ENCODE measurements around the gene SMIM1.

SMIM1 gene

GRCh38 chr1:3734602-3735001, 37.9 kb upstream of the SMIM1 start:
- H3K27me3 ChIP-seq (ENCODE audit: insufficient read depth, low read length, poor library complexity, severe bottlenecking), result no peaks in the 10 kb centered on the region

GRCh38 chr1:3735027-3735681, 37.4 kb upstream of the SMIM1 start:
- Histone ChIP-seq H3K9me2 (replicated peaks; ENCODE audit: low read depth, low read length) (no peaks in the 10 kb centered on the region), H3K27me3 (ENCODE audit: insufficient read depth, low read length, poor library complexity, severe bottlenecking) (no peaks in the 10 kb centered on the region), H3K9me3 (ENCODE audit: insufficient read depth, low read depth, low read length) (no peaks in the 10 kb centered on the region), H3K9ac (ENCODE audit: low read depth, low read length, poor library complexity, severe bottlenecking) (no peak overlapping the region), H3K4me1 (ENCODE audit: insufficient read depth, low read length, poor library complexity, severe bottlenecking) (no peaks in the 10 kb centered on the region), H3K36me3 (ENCODE audit: insufficient read depth, low read length) (no peaks in the 10 kb centered on the region), H2AFZ (ENCODE audit: low read length) (no peak overlapping the region), H3K4me2 (ENCODE audit: low read depth, low read length, poor library complexity, severe bottlenecking) (no peak overlapping the region), H3K4me3 (ENCODE audit: low read length, poor library complexity, severe bottlenecking) (no peak overlapping the region), H3K79me2 (ENCODE audit: insufficient read depth, low read length) (no peaks in the 10 kb centered on the region), H3F3A (ENCODE audit: low read depth) (no peaks in the 10 kb centered on the region), H4K20me1 (ENCODE audit: insufficient read depth, low read length, poor library complexity, severe bottlenecking) (no peaks in the 10 kb centered on the region)
- no peak for TF ChIP-seq CTCF (conservative IDR thresholded peaks at IDR 0.05; ENCODE audit: low read length)
- no peak for TF ChIP-seq EZH2phosphoT487 (IDR thresholded peaks at IDR 0.05; ENCODE audit: borderline replicate concordance)

More at GRCh38 chr1:3734602-3735001, 37.9 kb upstream of the SMIM1 start:
- TF ChIP-seq EZH2phosphoT487 (IDR thresholded peaks at IDR 0.05; ENCODE audit: borderline replicate concordance) (no peak), CTCF (conservative IDR thresholded peaks at IDR 0.05; ENCODE audit: low read length) (no peak)
- no peaks in the 10 kb centered on the region for H4K20me1 ChIP-seq (ENCODE audit: insufficient read depth, low read length, poor library complexity, severe bottlenecking)
- H3K4me3 ChIP-seq (ENCODE audit: low read length, poor library complexity, severe bottlenecking), result no peak overlapping the region
- no peaks in the 10 kb centered on the region for H3K9me2 ChIP-seq (replicated peaks; ENCODE audit: low read depth, low read length)
- H3K9ac ChIP-seq (ENCODE audit: low read depth, low read length, poor library complexity, severe bottlenecking), result no peak overlapping the region
- no peak overlapping the region for H2AFZ ChIP-seq (ENCODE audit: low read length)
- H3K9me3 ChIP-seq (ENCODE audit: insufficient read depth, low read depth, low read length), result no peaks in the 10 kb centered on the region
- H3K4me1 ChIP-seq (ENCODE audit: insufficient read depth, low read length, poor library complexity, severe bottlenecking), result no peaks in the 10 kb centered on the region
- H3K4me2 ChIP-seq (ENCODE audit: low read depth, low read length, poor library complexity, severe bottlenecking), result no peak overlapping the region
- H3K79me2 ChIP-seq (ENCODE audit: insufficient read depth, low read length), result no peaks in the 10 kb centered on the region
- no peaks in the 10 kb centered on the region for H3K36me3 ChIP-seq (ENCODE audit: insufficient read depth, low read length)
- no peaks in the 10 kb centered on the region for H3F3A ChIP-seq (ENCODE audit: low read depth)

- no peaks in the 10 kb centered on the region for H3K36me3 ChIP-seq (ENCODE audit: insufficient read depth, low read length)
- TF ChIP-seq EZH2phosphoT487 (IDR thresholded peaks at IDR 0.05; ENCODE audit: borderline replicate concordance), result no peak
- TF ChIP-seq CTCF (conservative IDR thresholded peaks at IDR 0.05; ENCODE audit: low read length), result no peak
- H3K9me3 ChIP-seq (ENCODE audit: insufficient read depth, low read depth, low read length), result no peaks in the 10 kb centered on the region
- no peak overlapping the region for H2AFZ ChIP-seq (ENCODE audit: low read length)
- H3K9ac ChIP-seq (ENCODE audit: low read depth, low read length, poor library complexity, severe bottlenecking), result no peak overlapping the region
- no peaks in the 10 kb centered on the region for H3K79me2 ChIP-seq (ENCODE audit: insufficient read depth, low read length)
- no peaks in the 10 kb centered on the region for H3K4me1 ChIP-seq (ENCODE audit: insufficient read depth, low read length, poor library complexity, severe bottlenecking)
- H3K4me2 ChIP-seq (ENCODE audit: low read depth, low read length, poor library complexity, severe bottlenecking), result no peak overlapping the region
- H3K9me2 ChIP-seq (replicated peaks; ENCODE audit: low read depth, low read length), result no peaks in the 10 kb centered on the region
- no peaks in the 10 kb centered on the region for H3K27me3 ChIP-seq (ENCODE audit: insufficient read depth, low read length, poor library complexity, severe bottlenecking)
- H3F3A ChIP-seq (ENCODE audit: low read depth), result no peaks in the 10 kb centered on the region
- H3K4me3 ChIP-seq (ENCODE audit: low read length, poor library complexity, severe bottlenecking), result no peak overlapping the region
- no peaks in the 10 kb centered on the region for H4K20me1 ChIP-seq (ENCODE audit: insufficient read depth, low read length, poor library complexity, severe bottlenecking)
Observed at GRCh38 chr1:3735688-3736087, 36.9 kb upstream of the SMIM1 start.

All from Loucy (cell line).